HCT116 (cell line): Measurements from ENCODE around the gene OR7G2. TPM values are rescaled to one million over a fixed set of nuclear protein-coding genes. Genes with fewer than 3 reads are reported as not detected.
"Not testable (repeated sequence)": the region's sequence is repeated elsewhere in the genome, so short reads cannot be mapped to it uniquely, and the experiment has no call there.

Experiments
- ATAC-seq: fragments of 200-7000 bp; cut with Tn5 transposase; 2 replicates; pipeline ENCODE4 v1.9.1; 2020; ENCODE audit warnings: mild to moderate bottlenecking, moderate library complexity
- BruUV-seq: library from RNA; stranded (reverse); fragments of 400-500 nt; replicated peaks from 2 replicates; lab custom pipeline; 2021; lab: Mats Ljungman, UMichigan
- CTCF ChIA-PET: fragments of 300-600 bp; sonication (Branson Sonifier 250); formaldehyde crosslinking; loops from one replicate; lab custom pipeline; 2021; ENCODE audit warnings: antibody characterized with exemption; lab: Charles Lee
- POLR2A ChIA-PET: fragments of 300-600, 350-600 bp; sonication (Branson Sonifier 250); formaldehyde crosslinking; loops from one replicate; lab custom pipeline; 2021; ENCODE audit warnings: antibody characterized with exemption; lab: Charles Lee
- RAD21 ChIA-PET, 2 experiments: fragments of 300-600 bp; sonication (Branson Sonifier 250); formaldehyde crosslinking; loops; one replicate each; lab custom pipeline; 2023; ENCODE audit warnings: low total read pairs in 2 of 2; ENCODE audit not compliant: uncharacterized antibody in 2 of 2, unreplicated experiment in 2 of 2, low non-redundant PET in 1 of 2; lab: Charles Lee
- DNase-seq: peaks from one replicate; pipeline ENCODE4 v3.0.0-alpha.2; 2010; ENCODE audit warnings: low read depth, low spot score
- H2AFZ ChIP-seq: fragments of 200-600 bp; shearing (Covaris generic), sonication (generic); 2 replicates; pipeline ENCODE4 v1.6.1; 2017; ENCODE audit warnings: low read depth, mixed run types, mixed read lengths, antibody characterized with exemption, low read length; ENCODE audit not compliant: poor library complexity, severe bottlenecking
- H3K27ac ChIP-seq: 2 replicates; pipeline ENCODE4 v1.5.1; 2012; ENCODE audit warnings: low read depth, low read length
- H3K27me3 ChIP-seq: fragments of 200-600 bp; sonication (generic); 2 replicates; pipeline ENCODE4 v1.6.1; 2016; ENCODE audit warnings: mixed run types, low read length, mixed read lengths; ENCODE audit not compliant: insufficient read depth
- H3K36me3 ChIP-seq, 2 experiments: fragments of 200-500 bp in 1 of 2; fragments of 200-600 bp in 1 of 2; sonication (Bioruptor generic) in 1 of 2; sonication (generic) in 1 of 2; 2 replicates each; pipeline versions ENCODE4 v1.5.1 to v1.6.1; 2014 to 2016; ENCODE audit warnings: low read length in 2 of 2, inconsistent platforms in 1 of 2, mixed read lengths in 1 of 2, mixed run types in 1 of 2; ENCODE audit not compliant: insufficient read depth in 2 of 2, control insufficient read depth in 1 of 2
- H3K4me1 ChIP-seq, 2 experiments: fragments of 200-600 bp in 1 of 2; sonication (generic) in 1 of 2; 2 replicates each; pipeline versions ENCODE4 v1.5.1 to v1.6.1; 2012 to 2017; ENCODE audit warnings: low read length in 2 of 2, inconsistent platforms in 1 of 2, mild to moderate bottlenecking in 1 of 2, mixed read lengths in 1 of 2, mixed run types in 1 of 2, moderate library complexity in 1 of 2; ENCODE audit not compliant: insufficient read depth in 2 of 2, control insufficient read depth in 1 of 2
- H3K4me2 ChIP-seq: fragments of 200-600 bp; sonication (generic); 2 replicates; pipeline ENCODE4 v1.6.1; 2017; ENCODE audit warnings: mixed run types, low read length, mixed read lengths
- H3K4me3 ChIP-seq, 2 experiments: fragments of 200-600 bp in 1 of 2; sonication (generic) in 1 of 2; replicated peaks in 1 of 2; 2 replicates each; pipeline ENCODE4 v1.5.1; 2011 to 2016; ENCODE audit warnings: low read length in 2 of 2, control low read depth in 1 of 2, low read depth in 1 of 2, mild to moderate bottlenecking in 1 of 2, mixed read lengths in 1 of 2, mixed run types in 1 of 2
- H3K79me2 ChIP-seq: fragments of 200-600 bp; sonication (generic); 2 replicates; pipeline ENCODE4 v1.6.1; 2017; ENCODE audit warnings: mild to moderate bottlenecking, mixed run types, low read length, moderate library complexity, mixed read lengths; ENCODE audit not compliant: insufficient read depth
- H3K9ac ChIP-seq: fragments of 200-600 bp; sonication (generic); 2 replicates; pipeline ENCODE4 v1.6.1; 2016; ENCODE audit warnings: low read length, mixed read lengths
- H3K9me2 ChIP-seq: fragments of 200-600 bp; sonication (generic), shearing (Covaris generic); 2 replicates; pipeline ENCODE4 v1.6.1; 2017; ENCODE audit warnings: mixed run types, mild to moderate bottlenecking, moderate library complexity; ENCODE audit not compliant: insufficient read depth
- H3K9me3 ChIP-seq, 2 experiments: fragments of 200-500 bp in 1 of 2; fragments of 200-600 bp in 1 of 2; sonication (Bioruptor generic) in 1 of 2; sonication (generic) in 1 of 2; 2 replicates each; pipeline ENCODE4 v1.6.1; 2014 to 2017; ENCODE audit warnings: low read length in 2 of 2, mixed read lengths in 2 of 2, inconsistent platforms in 1 of 2, low read depth in 1 of 2, mild to moderate bottlenecking in 1 of 2, mixed run types in 1 of 2, moderate library complexity in 1 of 2; ENCODE audit not compliant: control insufficient read depth in 1 of 2, insufficient read depth in 1 of 2
- H4K20me1 ChIP-seq: fragments of 200-600 bp; sonication (generic), shearing (Covaris generic); 2 replicates; pipeline ENCODE4 v1.6.1; 2017; ENCODE audit warnings: mixed run types, mild to moderate bottlenecking, moderate library complexity; ENCODE audit not compliant: insufficient read depth
- CBX3 ChIP-seq: IDR thresholded peaks from 2 replicates; pipeline ENCODE4 v1.6.1; 2012; ENCODE audit warnings: low read depth
- CEBPB ChIP-seq: IDR thresholded peaks from 2 replicates; pipeline ENCODE4 v1.6.1; 2012; ENCODE audit warnings: low read depth
- ELF1 ChIP-seq: IDR thresholded peaks from 2 replicates; pipeline ENCODE4 v1.6.1; 2012; ENCODE audit warnings: low read depth, borderline replicate concordance
- EZH2 ChIP-seq: fragments of 200-600 bp; sonication (generic); IDR thresholded peaks from 2 replicates; pipeline ENCODE4 v1.6.1; 2017; ENCODE audit warnings: antibody characterized with exemption, mixed run types
- POLR2A ChIP-seq: IDR thresholded peaks from 2 replicates; pipeline ENCODE4 v1.7.0; 2011; ENCODE audit warnings: borderline replicate concordance; ENCODE audit not compliant: insufficient read depth, insufficient read length; ENCODE audit errors: extremely low read depth
- RAD21 ChIP-seq: IDR thresholded peaks from 2 replicates; pipeline ENCODE4 v1.6.1; 2012; ENCODE audit warnings: low read depth, mild to moderate bottlenecking
- SIN3A ChIP-seq: IDR thresholded peaks from 2 replicates; pipeline ENCODE4 v1.6.1; 2012; ENCODE audit warnings: low read depth
- TCF7L2 ChIP-seq: IDR thresholded peaks from 2 replicates; pipeline ENCODE4 v1.7.0; 2011; ENCODE audit warnings: borderline replicate concordance, inconsistent platforms; ENCODE audit not compliant: insufficient read depth, insufficient read length; ENCODE audit errors: extremely low read depth
- YY1 ChIP-seq: IDR thresholded peaks from 2 replicates; pipeline ENCODE4 v1.6.1; 2011; ENCODE audit warnings: low read length, low read depth, moderate library complexity, mild to moderate bottlenecking; ENCODE audit not compliant: insufficient replicate concordance; ENCODE audit errors: extremely low read depth
- ZFX ChIP-seq: fragments of 450-650 bp; IDR thresholded peaks from 2 replicates; pipeline ENCODE4 v1.6.1; 2017
- ZNF274 ChIP-seq: fragments of 200-500 bp; sonication (Bioruptor generic); IDR thresholded peaks from 2 replicates; pipeline ENCODE4 v1.6.1; 2014; ENCODE audit warnings: mild to moderate bottlenecking, low read depth, low read length, inconsistent platforms
- intact Hi-C: fragments of 100-400 bp; cut with micrococcal nuclease; formaldehyde crosslinking; loops from 2 replicates; pipeline ENCODE4 v1.10.0; 2022
- total RNA-seq: library from RNA; stranded (reverse); gene quantifications from one replicate; pipeline ENCODE4 v1.2.1, GENCODE V29; 2021; ENCODE audit not compliant: unreplicated experiment
- TF ChIP-seq, protein P1 (sequence below): IDR thresholded peaks from 2 replicates; pipeline ENCODE4 v1.6.1; 2012; ENCODE audit warnings: low read depth
- TF ChIP-seq, protein P2 (sequence below): IDR thresholded peaks from 2 replicates; pipeline ENCODE4 v1.6.1; 2011; ENCODE audit warnings: mild to moderate bottlenecking, low read length, moderate library complexity; ENCODE audit not compliant: insufficient replicate concordance; ENCODE audit errors: extremely low read depth
- TF ChIP-seq, protein P3 (sequence below): IDR thresholded peaks from 2 replicates; pipeline ENCODE4 v1.6.1; 2012

The OR7G2 gene
- total RNA-seq, 1 experiment from 2014 or later = not detected

GRCh38 chr19:9071720-9072119, 35.6 kb downstream of the OR7G2 start:
- DNase-seq, H3K9me2 ChIP-seq, intact Hi-C loops, H3K4me2 ChIP-seq, POLR2A ChIA-PET, H3K9ac ChIP-seq, BruUV-seq, H3K27me3 ChIP-seq, H2AFZ ChIP-seq, H3K27ac ChIP-seq, H3K79me2 ChIP-seq, ATAC-seq, H3K9me3 ChIP-seq, H4K20me1 ChIP-seq, H3K4me3 ChIP-seq, H3K36me3 ChIP-seq, CTCF ChIA-PET: not testable (repeated sequence)
- RAD21 ChIA-PET = interaction anchor here in 1 of 2 experiments (0.6 kb wide), 1 partner anchor 54 kb away, joined by 3 read pairs; no protein-coding TSS in a partner anchor
- H3K4me1 ChIP-seq = peaks cover 36 to 49% of the 10 kb centered on the region in 2 experiments

DNA sequence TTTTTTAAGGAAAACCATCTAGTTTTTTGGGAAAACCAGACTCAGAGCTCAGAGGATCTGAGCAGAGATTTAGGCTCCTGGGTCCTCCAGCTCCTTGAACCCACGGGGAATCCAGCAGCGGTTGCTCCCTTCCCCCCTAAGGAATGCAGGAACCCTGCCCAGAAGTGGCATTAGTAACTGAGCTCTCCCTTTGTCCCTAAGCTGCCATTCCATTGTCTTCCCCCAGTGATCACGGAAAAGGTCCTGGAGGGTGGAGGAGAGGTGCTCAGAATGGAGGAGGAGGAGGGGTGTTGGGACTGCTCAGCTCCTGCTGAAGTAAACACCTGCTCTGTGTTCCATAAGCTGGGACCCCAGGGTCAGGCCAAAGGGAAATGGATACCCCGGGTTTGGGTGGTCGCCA, 37.2 kb downstream of the OR7G2 start:
- peak overlapping the region; percentile 59 for H3K4me2 ChIP-seq
- TF ChIP-seq TCF7L2 = no peak
- no peak for TF ChIP-seq EZH2
- TF ChIP-seq ZFX = no peak
- TF ChIP-seq, protein P1, sequence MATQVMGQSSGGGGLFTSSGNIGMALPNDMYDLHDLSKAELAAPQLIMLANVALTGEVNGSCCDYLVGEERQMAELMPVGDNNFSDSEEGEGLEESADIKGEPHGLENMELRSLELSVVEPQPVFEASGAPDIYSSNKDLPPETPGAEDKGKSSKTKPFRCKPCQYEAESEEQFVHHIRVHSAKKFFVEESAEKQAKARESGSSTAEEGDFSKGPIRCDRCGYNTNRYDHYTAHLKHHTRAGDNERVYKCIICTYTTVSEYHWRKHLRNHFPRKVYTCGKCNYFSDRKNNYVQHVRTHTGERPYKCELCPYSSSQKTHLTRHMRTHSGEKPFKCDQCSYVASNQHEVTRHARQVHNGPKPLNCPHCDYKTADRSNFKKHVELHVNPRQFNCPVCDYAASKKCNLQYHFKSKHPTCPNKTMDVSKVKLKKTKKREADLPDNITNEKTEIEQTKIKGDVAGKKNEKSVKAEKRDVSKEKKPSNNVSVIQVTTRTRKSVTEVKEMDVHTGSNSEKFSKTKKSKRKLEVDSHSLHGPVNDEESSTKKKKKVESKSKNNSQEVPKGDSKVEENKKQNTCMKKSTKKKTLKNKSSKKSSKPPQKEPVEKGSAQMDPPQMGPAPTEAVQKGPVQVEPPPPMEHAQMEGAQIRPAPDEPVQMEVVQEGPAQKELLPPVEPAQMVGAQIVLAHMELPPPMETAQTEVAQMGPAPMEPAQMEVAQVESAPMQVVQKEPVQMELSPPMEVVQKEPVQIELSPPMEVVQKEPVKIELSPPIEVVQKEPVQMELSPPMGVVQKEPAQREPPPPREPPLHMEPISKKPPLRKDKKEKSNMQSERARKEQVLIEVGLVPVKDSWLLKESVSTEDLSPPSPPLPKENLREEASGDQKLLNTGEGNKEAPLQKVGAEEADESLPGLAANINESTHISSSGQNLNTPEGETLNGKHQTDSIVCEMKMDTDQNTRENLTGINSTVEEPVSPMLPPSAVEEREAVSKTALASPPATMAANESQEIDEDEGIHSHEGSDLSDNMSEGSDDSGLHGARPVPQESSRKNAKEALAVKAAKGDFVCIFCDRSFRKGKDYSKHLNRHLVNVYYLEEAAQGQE = no peak
- no peak for TF ChIP-seq CEBPB
- no peak for TF ChIP-seq YY1
- TF ChIP-seq ELF1 = no peak
- no peak for TF ChIP-seq SIN3A
- no peak for TF ChIP-seq RAD21
- TF ChIP-seq, protein P2, sequence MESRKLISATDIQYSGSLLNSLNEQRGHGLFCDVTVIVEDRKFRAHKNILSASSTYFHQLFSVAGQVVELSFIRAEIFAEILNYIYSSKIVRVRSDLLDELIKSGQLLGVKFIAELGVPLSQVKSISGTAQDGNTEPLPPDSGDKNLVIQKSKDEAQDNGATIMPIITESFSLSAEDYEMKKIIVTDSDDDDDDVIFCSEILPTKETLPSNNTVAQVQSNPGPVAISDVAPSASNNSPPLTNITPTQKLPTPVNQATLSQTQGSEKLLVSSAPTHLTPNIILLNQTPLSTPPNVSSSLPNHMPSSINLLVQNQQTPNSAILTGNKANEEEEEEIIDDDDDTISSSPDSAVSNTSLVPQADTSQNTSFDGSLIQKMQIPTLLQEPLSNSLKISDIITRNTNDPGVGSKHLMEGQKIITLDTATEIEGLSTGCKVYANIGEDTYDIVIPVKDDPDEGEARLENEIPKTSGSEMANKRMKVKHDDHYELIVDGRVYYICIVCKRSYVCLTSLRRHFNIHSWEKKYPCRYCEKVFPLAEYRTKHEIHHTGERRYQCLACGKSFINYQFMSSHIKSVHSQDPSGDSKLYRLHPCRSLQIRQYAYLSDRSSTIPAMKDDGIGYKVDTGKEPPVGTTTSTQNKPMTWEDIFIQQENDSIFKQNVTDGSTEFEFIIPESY = no peak
- no peak for TF ChIP-seq POLR2A
- no peak for TF ChIP-seq CBX3
- TF ChIP-seq ZNF274 = no peak
- TF ChIP-seq, protein P3, sequence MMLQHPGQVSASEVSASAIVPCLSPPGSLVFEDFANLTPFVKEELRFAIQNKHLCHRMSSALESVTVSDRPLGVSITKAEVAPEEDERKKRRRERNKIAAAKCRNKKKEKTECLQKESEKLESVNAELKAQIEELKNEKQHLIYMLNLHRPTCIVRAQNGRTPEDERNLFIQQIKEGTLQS = no peak
- ChIA-PET RAD21 (no interaction called here), CTCF (interaction anchor here (0.6 to 0.9 kb wide), 2 partner anchors 9 to 425 kb away, joined by 3 read pairs; no protein-coding TSS in a partner anchor), POLR2A (interaction anchor here (0.6 kb wide), 1 partner anchor 258 kb away, joined by 5 read pairs; no protein-coding TSS in a partner anchor)
- no peaks in the 10 kb centered on the region for H3K27me3 ChIP-seq
- intact Hi-C loops = no loop called here
- DNase-seq = no peak
- no peaks in the 10 kb centered on the region for H4K20me1 ChIP-seq
- peak overlapping the region; percentile 87 for H2AFZ ChIP-seq
- BruUV-seq = no TSS peak
- no peaks in the 10 kb centered on the region for H3K9me3 ChIP-seq
- no peaks in the 10 kb centered on the region for H3K36me3 ChIP-seq
- peak; percentile 63 for ATAC-seq
- H3K79me2 ChIP-seq = no peaks in the 10 kb centered on the region
- H3K4me3 ChIP-seq = no peak overlapping the region
- peak overlapping the region; percentile 22 for H3K9ac ChIP-seq
- H3K9me2 ChIP-seq = no peaks in the 10 kb centered on the region
- H3K4me1 ChIP-seq = peaks cover 24 to 33% of the 10 kb centered on the region in 2 experiments
- no peak overlapping the region for H3K27ac ChIP-seq
